A673 (cell line): ENCODE results near the gene CHAT. TPM values are rescaled to one million over a fixed set of nuclear protein-coding genes. Genes with fewer than 3 reads are reported as not detected.

Source experiments
- BruUV-seq: library from RNA; stranded (reverse); fragments of 400-500 nt; replicated peaks from 2 replicates; lab custom pipeline; 2021; lab: Mats Ljungman, UMichigan
- CTCF ChIA-PET: fragments of 300-600 bp; sonication (Branson Sonifier 250); formaldehyde crosslinking; loops from one replicate; lab custom pipeline; 2022; ENCODE audit warnings: antibody characterized with exemption; lab: Charles Lee
- POLR2A ChIA-PET: fragments of 300-600 bp; sonication (Branson Sonifier 250); formaldehyde crosslinking; loops from one replicate; lab custom pipeline; 2022; ENCODE audit warnings: antibody characterized with exemption; ENCODE audit not compliant: low non-redundant PET; lab: Charles Lee
- DNase-seq: peaks from one replicate; pipeline ENCODE4 v3.0.0-alpha.2; 2015; ENCODE audit warnings: low spot score
- H3K27ac ChIP-seq: fragments of 200-600 bp; sonication (generic); 2 replicates; pipeline ENCODE4 v1.5.1; 2016; ENCODE audit warnings: mixed run types, low read depth, mild to moderate bottlenecking, mixed read lengths, antibody characterized with exemption, low read length; ENCODE audit not compliant: poor library complexity, severe bottlenecking
- H3K27me3 ChIP-seq: fragments of 200-600 bp; sonication (generic); replicated peaks from 2 replicates; pipeline ENCODE4 v1.6.1; 2017; ENCODE audit warnings: mixed run types, low read depth, mild to moderate bottlenecking, mixed read lengths, antibody characterized with exemption, low read length; ENCODE audit not compliant: insufficient read depth, poor library complexity
- H3K36me3 ChIP-seq: fragments of 200-600 bp; sonication (generic); 2 replicates; pipeline ENCODE4 v1.6.1; 2016; ENCODE audit warnings: mixed run types, mild to moderate bottlenecking, mixed read lengths, antibody characterized with exemption, low read length; ENCODE audit not compliant: insufficient read depth, poor library complexity, severe bottlenecking
- H3K4me1 ChIP-seq: fragments of 200-600 bp; sonication (generic); 2 replicates; pipeline ENCODE4 v1.6.1; 2017; ENCODE audit warnings: mixed run types, mild to moderate bottlenecking, mixed read lengths, antibody characterized with exemption, low read length; ENCODE audit not compliant: insufficient read depth, poor library complexity, severe bottlenecking
- H3K4me3 ChIP-seq: fragments of 200-600 bp; sonication (generic); 2 replicates; pipeline ENCODE4 v1.5.1; 2016; ENCODE audit warnings: low read depth, mixed run types, mild to moderate bottlenecking, mixed read lengths, low read length; ENCODE audit not compliant: poor library complexity, severe bottlenecking
- H3K9me3 ChIP-seq: fragments of 200-600 bp; sonication (generic); 2 replicates; pipeline ENCODE4 v1.6.1; 2016; ENCODE audit warnings: mixed run types, low read depth, mild to moderate bottlenecking, mixed read lengths, antibody characterized with exemption, low read length; ENCODE audit not compliant: poor library complexity, severe bottlenecking
- EZH2 ChIP-seq: fragments of 200-600 bp; sonication (generic); IDR thresholded peaks from 2 replicates; pipeline ENCODE4 v1.6.1; 2017; ENCODE audit warnings: borderline replicate concordance, low read depth, mild to moderate bottlenecking, mixed read lengths, antibody characterized with exemption, low read length; ENCODE audit not compliant: poor library complexity, severe bottlenecking
- intact Hi-C: fragments of 100-400 bp; cut with micrococcal nuclease; formaldehyde crosslinking; loops from one replicate; pipeline ENCODE4 v1.10.0; 2022; ENCODE audit not compliant: unreplicated experiment
- total RNA-seq: library from RNA; stranded (reverse); gene quantifications from 2 replicates; pipeline ENCODE4 v1.2.3, GENCODE V29; 2021
- TF ChIP-seq, protein P1 (sequence below): fragments of 300-800, 200-600 bp; sonication (generic); conservative IDR thresholded peaks from 2 replicates; pipeline ENCODE4 v1.5.1; 2017; ENCODE audit warnings: low read depth, mild to moderate bottlenecking, antibody characterized with exemption, low read length, moderate library complexity, mixed read lengths

Gene CHAT
- total RNA-seq, 1 experiment from 2014 or later: 0.56 TPM

- intact Hi-C loops: no loop called here
- peaks cover 91% of the 10 kb centered on the region for H3K27me3 ChIP-seq
These were observed 2.5 kb upstream of the CHAT start for GRCh38 chr10:49611166-49611815.

DNA sequence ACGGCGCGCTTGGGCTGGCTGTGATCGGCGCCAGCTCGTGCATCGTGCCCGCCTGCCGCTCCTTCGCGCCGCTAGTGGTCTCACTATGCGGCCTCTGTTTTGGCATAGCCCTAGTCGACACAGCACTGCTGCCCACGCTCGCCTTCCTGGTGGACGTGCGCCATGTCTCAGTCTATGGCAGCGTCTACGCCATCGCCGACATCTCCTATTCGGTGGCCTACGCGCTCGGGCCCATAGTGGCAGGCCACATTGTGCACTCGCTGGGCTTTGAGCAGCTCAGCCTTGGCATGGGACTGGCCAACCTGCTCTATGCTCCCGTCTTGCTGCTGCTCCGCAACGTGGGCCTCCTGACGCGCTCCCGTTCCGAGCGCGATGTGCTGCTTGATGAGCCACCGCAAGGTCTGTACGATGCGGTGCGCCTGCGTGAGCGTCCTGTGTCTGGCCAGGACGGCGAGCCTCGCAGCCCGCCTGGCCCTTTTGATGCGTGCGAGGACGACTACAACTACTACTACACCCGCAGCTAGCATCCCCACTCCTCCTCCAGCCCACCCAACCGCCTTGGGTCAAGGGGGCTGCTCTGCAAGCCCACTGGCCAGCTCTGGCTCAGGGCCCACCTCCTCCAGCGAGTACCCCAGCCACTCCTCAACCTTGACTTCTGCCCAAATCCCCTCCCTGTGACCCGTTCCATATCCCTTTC is 1.9 kb upstream of the CHAT start:
- ChIA-PET CTCF (no interaction called here), POLR2A (no interaction called here)
- H3K36me3 ChIP-seq: no peaks in the 10 kb centered on the region
- TF ChIP-seq, protein P1, sequence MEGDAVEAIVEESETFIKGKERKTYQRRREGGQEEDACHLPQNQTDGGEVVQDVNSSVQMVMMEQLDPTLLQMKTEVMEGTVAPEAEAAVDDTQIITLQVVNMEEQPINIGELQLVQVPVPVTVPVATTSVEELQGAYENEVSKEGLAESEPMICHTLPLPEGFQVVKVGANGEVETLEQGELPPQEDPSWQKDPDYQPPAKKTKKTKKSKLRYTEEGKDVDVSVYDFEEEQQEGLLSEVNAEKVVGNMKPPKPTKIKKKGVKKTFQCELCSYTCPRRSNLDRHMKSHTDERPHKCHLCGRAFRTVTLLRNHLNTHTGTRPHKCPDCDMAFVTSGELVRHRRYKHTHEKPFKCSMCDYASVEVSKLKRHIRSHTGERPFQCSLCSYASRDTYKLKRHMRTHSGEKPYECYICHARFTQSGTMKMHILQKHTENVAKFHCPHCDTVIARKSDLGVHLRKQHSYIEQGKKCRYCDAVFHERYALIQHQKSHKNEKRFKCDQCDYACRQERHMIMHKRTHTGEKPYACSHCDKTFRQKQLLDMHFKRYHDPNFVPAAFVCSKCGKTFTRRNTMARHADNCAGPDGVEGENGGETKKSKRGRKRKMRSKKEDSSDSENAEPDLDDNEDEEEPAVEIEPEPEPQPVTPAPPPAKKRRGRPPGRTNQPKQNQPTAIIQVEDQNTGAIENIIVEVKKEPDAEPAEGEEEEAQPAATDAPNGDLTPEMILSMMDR: no peak
- no peak overlapping the region for H3K4me3 ChIP-seq
- H3K27me3 ChIP-seq: peaks cover 95% of the 10 kb centered on the region
- no TSS peak for BruUV-seq
- peaks cover 4% of the 10 kb centered on the region for H3K4me1 ChIP-seq
- H3K27ac ChIP-seq: no peak overlapping the region
- intact Hi-C loops: no loop called here
- DNase-seq: no peak
- no peaks in the 10 kb centered on the region for H3K9me3 ChIP-seq

More at GRCh38 chr10:49611166-49611815, 2.5 kb upstream of the CHAT start:
- ChIA-PET CTCF (no interaction called here), POLR2A (no interaction called here)
- Histone ChIP-seq H3K36me3 (no peaks in the 10 kb centered on the region), H3K4me3 (peak overlapping the region; percentile 40), H3K27ac (no peak overlapping the region), H3K4me1 (peaks cover 10% of the 10 kb centered on the region), H3K9me3 (no peaks in the 10 kb centered on the region)
- no peak for TF ChIP-seq EZH2
- TF ChIP-seq, protein P1: no peak
- no TSS peak for BruUV-seq
- no peak for DNase-seq

GRCh38 chr10:49612513-49613164 is 1.2 kb upstream of the CHAT start:
- Histone ChIP-seq H3K4me1 (no peaks in the 10 kb centered on the region), H3K4me3 (peak overlapping the region; percentile 11), H3K36me3 (no peaks in the 10 kb centered on the region), H3K9me3 (no peaks in the 10 kb centered on the region), H3K27ac (no peak overlapping the region), H3K27me3 (peaks cover 90% of the 10 kb centered on the region)
- peak; percentile 79 for DNase-seq
- no peak for TF ChIP-seq EZH2
- TF ChIP-seq, protein P1: peak; percentile 51
- ChIA-PET POLR2A (no interaction called here), CTCF (interaction anchor here (0.6 kb wide), 1 partner anchor 19 kb away, joined by 3 read pairs; no protein-coding TSS in a partner anchor)
- no TSS peak for BruUV-seq
- intact Hi-C loops: no loop called here
